ENCODE measurements around the gene PCED1A. TPM values are rescaled to one million over a fixed set of nuclear protein-coding genes. Genes with fewer than 3 reads are reported as not detected.
A peak's percentile ranks its signal among the peaks of the same experiment; 100 is the strongest.

Gene PCED1A
- total RNA-seq (100 to 1,000 TPM in 2 of 5 donors, 10 to 100 TPM in 3; 10.3 to 166 (median 44.9) TPM), polyA plus RNA-seq (10 to 100 TPM; 43.0 to 65.0 (median 44.1) TPM)
- long read RNA-seq, donor 1, partial matches to known transcripts: 44 of 45 reads
- long read RNA-seq, donor 1, other reads (novel, unspliced or antisense): 0 of 45 reads
- long read RNA-seq, donor 2, partial matches to known transcripts: 81 of 81 reads
- long read RNA-seq, donor 2, other reads (novel, unspliced or antisense): 0 of 81 reads
- long read RNA-seq, donor 3, partial matches to known transcripts: 12 of 14 reads
- long read RNA-seq, donor 3, other reads (novel, unspliced or antisense): 0 of 14 reads
- long read RNA-seq, donor 4: 0 reads
- long read RNA-seq, donor 5, partial matches to known transcripts: 56 of 77 reads
- long read RNA-seq, donor 5, other reads (novel, unspliced or antisense): 19 of 77 reads
- long read RNA-seq, donor 6, partial matches to known transcripts: 151 of 165 reads
- long read RNA-seq, donor 6, other reads (novel, unspliced or antisense): 12 of 165 reads
- long read RNA-seq, donor 7, partial matches to known transcripts: 9 of 11 reads
- long read RNA-seq, donor 7, other reads (novel, unspliced or antisense): 0 of 11 reads
- long read RNA-seq, donor 8, partial matches to known transcripts: 40 of 48 reads
- long read RNA-seq, donor 8, other reads (novel, unspliced or antisense): 6 of 48 reads
- long read RNA-seq, donor 9, partial matches to known transcripts: 86 of 86 reads
- long read RNA-seq, donor 9, other reads (novel, unspliced or antisense): 0 of 86 reads
- long read RNA-seq, donor 10: 0 reads

GRCh38 chr20:2840138-2840966 is at the start of gene PCED1A, which contains the start of gene VPS16:
TSS of gene PCED1A (minus strand) at chr20:2840655. CDS start at chr20:2839912, 743 bp downstream.
TSS of gene VPS16 (plus strand) at chr20:2840745. CDS start at chr20:2840775, 30 bp downstream.
- TF ChIP-seq POLR2AphosphoS5 (IDR thresholded peaks at IDR 0.05) (peak; percentile 51 to 91 (median 75)), POLR2A (IDR thresholded peaks at IDR 0.05) (no peak)
- intact Hi-C loops (cut with DNase I; ENCODE audit: low total_unique reads): no loop called here
- Histone ChIP-seq H3K27ac (peak within 1 kb of the TSS; percentile 87 to 95 (median 93)), H3K4me3 (peak within 1 kb of the TSS; percentile 77 to 97 (median 88)), H3K36me3 (peaks cover 0 to 33% (median 30%) of the 10 kb centered on the region in 4 donors), H3K9me3 (no peaks in the 10 kb centered on the region), H3K27me3 (no peaks in the 10 kb centered on the region), H3K4me1 (peaks cover 21 to 30% (median 28%) of the 10 kb centered on the region in 4 donors)
- WGBS, 5 donors: 1 to 12% (median 2%) methylated on average over 23 to 98 of the region's 98 CpGs
- DNase-seq: peak; percentile 89 to 97

GRCh38 chr20:2889797-2890196 is 49.3 kb upstream of the PCED1A start:
- H3K9me3 ChIP-seq: peaks cover 0 to 2% (median 0%) of the 10 kb centered on the region in 4 donors
- no peak overlapping the region for H3K27ac ChIP-seq
- TF ChIP-seq POLR2A (IDR thresholded peaks at IDR 0.05): no peak
- TF ChIP-seq POLR2AphosphoS5 (IDR thresholded peaks at IDR 0.05): no peak
- no peak for TF ChIP-seq EP300 (IDR thresholded peaks at IDR 0.05)
- no peak for TF ChIP-seq CTCF (IDR thresholded peaks at IDR 0.05)
- intact Hi-C loops (cut with DNase I; ENCODE audit: low total_unique reads): no loop called here
- H3K4me1 ChIP-seq: peaks cover 4 to 39% (median 21%) of the 10 kb centered on the region in 4 donors
- H3K4me3 ChIP-seq: no peak overlapping the region
- 94 to 97% (median 96%) methylated on average over 3 of the region's 3 CpGs for WGBS, 5 donors
- H3K27me3 ChIP-seq: no peaks in the 10 kb centered on the region
- no peak for DNase-seq
- no peaks in the 10 kb centered on the region for H3K36me3 ChIP-seq

GRCh38 chr20:2889209-2889608 is 48.8 kb upstream of the PCED1A start:
- TF ChIP-seq POLR2AphosphoS5 (IDR thresholded peaks at IDR 0.05) (no peak), CTCF (IDR thresholded peaks at IDR 0.05) (no peak)
- WGBS, 5 donors: 55 to 94% (median 88%) methylated on average over 1 of the region's 1 CpG
- Histone ChIP-seq H3K9me3 (no peaks in the 10 kb centered on the region), H3K27ac (no peak overlapping the region), H3K4me1 (peaks cover 4 to 43% (median 22%) of the 10 kb centered on the region in 4 donors), H3K27me3 (no peaks in the 10 kb centered on the region), H3K4me3 (no peak overlapping the region), H3K36me3 (no peaks in the 10 kb centered on the region)
- DNase-seq: no peak
- intact Hi-C loops (cut with DNase I; ENCODE audit: low total_unique reads): no loop called here

- intact Hi-C loops (cut with DNase I; ENCODE audit: low total_unique reads): no loop called here
Observed at GRCh38 chr20:2888224-2888955, 47.9 kb upstream of the PCED1A start.

More at GRCh38 chr20:2888224-2888955, 47.9 kb upstream of the PCED1A start:
- H3K4me3 ChIP-seq: no peak overlapping the region
- no peaks in the 10 kb centered on the region for H3K9me3 ChIP-seq
- 90 to 95% (median 91%) methylated on average over 4 of the region's 4 CpGs for WGBS, 5 donors
- H3K36me3 ChIP-seq: no peaks in the 10 kb centered on the region
- no peaks in the 10 kb centered on the region for H3K27me3 ChIP-seq
- peaks cover 4 to 44% (median 22%) of the 10 kb centered on the region in 4 donors for H3K4me1 ChIP-seq
- no peak for DNase-seq
- TF ChIP-seq POLR2AphosphoS5 (IDR thresholded peaks at IDR 0.05) (no peak), CTCF (IDR thresholded peaks at IDR 0.05) (no peak), POLR2A (IDR thresholded peaks at IDR 0.05) (no peak), EP300 (IDR thresholded peaks at IDR 0.05) (no peak)
- no peak overlapping the region for H3K27ac ChIP-seq

All from stomach (tissue), 19 donors.